ENCODE results near the gene GMIP.
A peak's percentile ranks its signal among the peaks of the same experiment; 100 is the strongest.

Gene GMIP

GRCh38 chr19:19652482-19653295, 9.2 kb upstream of the GMIP start:
- H3K4me3 ChIP-seq (ENCODE audit: low read depth, low read length) = no peak overlapping the region
- peak; percentile 8 for DNase-seq (ENCODE audit: low read depth, low spot score)
- TF ChIP-seq CTCF (IDR thresholded peaks at IDR 0.05; ENCODE audit: low read depth, low read length) = no peak
- in situ Hi-C loops (cut with HindIII; ENCODE audit: low sequenced_read_pairs) = no loop called here

- in situ Hi-C loops (cut with HindIII; ENCODE audit: low sequenced_read_pairs) = no loop called here
- TF ChIP-seq CTCF (IDR thresholded peaks at IDR 0.05; ENCODE audit: low read depth, low read length) = no peak
- DNase-seq (ENCODE audit: low read depth, low spot score) = no peak
- no peak overlapping the region for H3K4me3 ChIP-seq (ENCODE audit: low read depth, low read length)
These were observed 7.6 kb upstream of the GMIP start for GRCh38 chr19:19651076-19651475.

DNA sequence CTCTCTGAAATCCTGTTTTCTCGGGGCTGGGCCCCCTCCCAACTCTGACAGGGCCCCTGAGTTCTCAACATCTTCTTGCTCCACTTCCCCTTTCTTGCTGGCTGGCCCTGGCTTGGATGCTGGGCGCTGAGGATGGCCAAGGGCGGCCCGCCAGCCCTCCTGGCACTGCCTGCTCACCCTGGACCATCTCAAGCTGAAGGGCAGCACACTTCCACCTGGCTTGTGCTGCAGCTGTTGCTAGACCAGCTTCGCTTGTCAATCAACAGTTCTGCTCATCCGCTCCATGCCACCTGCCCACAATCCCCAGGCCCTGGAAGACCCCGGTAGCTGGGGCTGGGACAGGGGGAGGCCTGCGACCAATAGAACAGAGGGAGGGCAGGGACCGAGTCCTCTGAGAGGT, 6.9 kb upstream of the GMIP start:
- no peak for TF ChIP-seq CTCF (IDR thresholded peaks at IDR 0.05; ENCODE audit: low read depth, low read length)
- no peak overlapping the region for H3K4me3 ChIP-seq (ENCODE audit: low read depth, low read length)
- in situ Hi-C loops (cut with HindIII; ENCODE audit: low sequenced_read_pairs) = no loop called here
- no peak for DNase-seq (ENCODE audit: low read depth, low spot score)

DNA sequence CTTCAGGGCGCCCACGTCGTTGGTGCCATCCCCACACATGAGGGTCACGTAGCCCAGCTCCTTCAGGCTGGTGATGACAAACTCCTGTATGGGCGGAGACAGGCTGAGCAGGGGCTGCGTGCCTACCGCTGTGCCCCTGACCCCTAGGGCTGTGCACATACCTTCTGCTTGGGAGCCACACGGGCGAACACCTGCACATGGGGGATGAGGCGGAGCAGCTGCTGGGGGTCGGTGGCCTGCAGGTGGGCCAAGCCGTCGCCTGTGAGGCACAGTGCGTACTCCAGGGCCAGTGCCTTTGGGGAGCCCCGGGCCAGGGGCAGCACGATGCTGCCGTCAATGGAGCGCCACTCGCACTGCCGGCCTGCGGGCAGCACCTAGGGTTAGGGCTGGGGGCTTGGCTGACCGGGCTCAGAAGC, 6.1 kb upstream of the GMIP start:
- TF ChIP-seq CTCF (IDR thresholded peaks at IDR 0.05; ENCODE audit: low read depth, low read length) = no peak
- DNase-seq (ENCODE audit: low read depth, low spot score) = no peak
- no peak overlapping the region for H3K4me3 ChIP-seq (ENCODE audit: low read depth, low read length)
- in situ Hi-C loops (cut with HindIII; ENCODE audit: low sequenced_read_pairs) = no loop called here

DNA sequence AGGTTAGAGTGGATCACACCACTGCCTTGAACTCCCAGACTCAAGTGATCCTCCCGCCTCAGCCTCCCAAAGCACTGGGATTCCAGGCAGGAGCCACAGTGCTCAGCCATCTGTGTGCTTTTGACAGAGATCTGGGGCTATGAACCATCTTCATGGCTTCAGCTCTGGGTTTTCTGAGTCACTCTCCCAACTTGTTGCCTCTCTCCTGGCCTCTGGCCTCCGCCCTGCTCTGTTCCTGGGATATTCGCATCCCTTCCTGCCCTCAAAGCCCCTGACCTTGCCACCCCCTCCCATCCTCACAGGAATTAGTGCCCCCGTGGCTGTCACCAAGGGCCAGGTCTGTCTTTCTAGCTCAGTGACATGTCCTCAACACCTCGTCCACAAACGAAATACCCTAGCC, 5.7 kb upstream of the GMIP start:
- no peak overlapping the region for H3K4me3 ChIP-seq (ENCODE audit: low read depth, low read length)
- in situ Hi-C loops (cut with HindIII; ENCODE audit: low sequenced_read_pairs) = no loop called here
- no peak for DNase-seq (ENCODE audit: low read depth, low spot score)
- no peak for TF ChIP-seq CTCF (IDR thresholded peaks at IDR 0.05; ENCODE audit: low read depth, low read length)

DNA sequence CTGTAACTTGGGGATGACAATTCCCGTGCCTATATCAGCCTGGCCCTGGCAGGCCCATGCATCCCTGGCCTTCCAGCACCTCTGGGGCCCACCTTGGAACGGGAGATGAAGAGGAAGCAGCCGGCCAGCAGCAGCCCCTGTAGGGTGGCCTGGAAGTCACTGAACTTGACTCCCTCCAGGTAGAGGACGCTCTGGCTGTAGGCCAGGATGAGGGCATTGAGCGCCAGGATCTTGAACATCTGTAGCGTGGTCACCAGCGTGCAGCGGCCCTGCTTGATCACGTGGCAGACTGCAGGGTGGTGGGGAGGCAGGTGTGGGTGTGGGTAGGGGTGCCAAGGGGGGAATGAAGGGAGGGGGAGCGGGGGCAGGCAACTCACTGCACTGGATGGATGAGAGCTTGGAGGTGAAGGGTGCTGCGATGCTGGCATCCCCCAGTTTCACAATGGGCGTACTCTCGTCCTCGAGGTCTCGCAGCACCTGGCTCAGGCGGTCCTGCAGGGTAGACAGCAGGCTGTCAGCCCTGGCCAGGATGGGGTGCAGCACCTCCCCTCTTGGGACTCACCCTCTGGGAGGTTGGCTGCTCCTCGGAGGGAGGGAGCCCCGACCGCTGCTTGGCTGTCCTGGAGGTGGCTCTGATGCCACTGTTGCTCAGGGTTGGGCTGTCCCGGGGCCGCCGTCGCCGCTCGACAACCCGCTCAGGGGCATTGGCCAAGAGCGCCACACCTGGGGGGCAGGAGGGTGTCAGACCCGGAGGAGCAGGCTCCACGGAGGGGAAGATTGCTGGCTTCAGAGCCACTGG, 3.8 kb upstream of the GMIP start:
- DNase-seq (ENCODE audit: low read depth, low spot score) = no peak
- no peak for TF ChIP-seq CTCF (IDR thresholded peaks at IDR 0.05; ENCODE audit: low read depth, low read length)
- in situ Hi-C loops (cut with HindIII; ENCODE audit: low sequenced_read_pairs) = no loop called here
- no peak overlapping the region for H3K4me3 ChIP-seq (ENCODE audit: low read depth, low read length)
